Erythroblast (primary cell): ENCODE measurements around the gene CAMSAP3.

Experiments used
- DNase-seq, 2 experiments: peaks; one replicate each; lab custom pipeline; 2025; lab: John Stamatoyannopoulos, UW
- GATA1 ChIP-seq: IDR thresholded peaks from 2 replicates; pipeline ENCODE4 v1.6.1; 2011; ENCODE audit warnings: low read depth, mild to moderate bottlenecking, control low read depth, low read length, moderate library complexity
- POLR2A ChIP-seq: IDR thresholded peaks from 2 replicates; pipeline ENCODE4 v1.6.1; 2011; ENCODE audit warnings: mild to moderate bottlenecking, low read length

CAMSAP3 gene

GRCh38 chr19:7623725-7624603 is 28.3 kb downstream of the CAMSAP3 start:
- DNase-seq, result no peak
- TF ChIP-seq GATA1 (no peak), POLR2A (no peak)

- DNase-seq, result no peak
- no peak for TF ChIP-seq POLR2A
- no peak for TF ChIP-seq GATA1
Measured at GRCh38 chr19:7624810-7625209, 29.1 kb downstream of the CAMSAP3 start.

GRCh38 chr19:7625763-7626372 is 30.2 kb downstream of the CAMSAP3 start:
- no peak for DNase-seq
- no peak for TF ChIP-seq POLR2A
- TF ChIP-seq GATA1, result no peak

GRCh38 chr19:7627166-7627565 is 31.5 kb downstream of the CAMSAP3 start:
- TF ChIP-seq POLR2A, result no peak
- no peak for TF ChIP-seq GATA1

GRCh38 chr19:7628589-7629311 is 33.1 kb downstream of the CAMSAP3 start:
- no peak for DNase-seq
- TF ChIP-seq POLR2A (no peak), GATA1 (no peak)

More at GRCh38 chr19:7627166-7627565, 31.5 kb downstream of the CAMSAP3 start:
- DNase-seq, result no peak

- peak; percentile 99 for DNase-seq
- TF ChIP-seq POLR2A (peak; percentile 81), GATA1 (no peak)
Measured at GRCh38 chr19:7629347-7630054, 33.8 kb downstream of the CAMSAP3 start, which contains the start of the genes PET100 and XAB2. Gene PET100 (plus strand): TSS chr19:7629793. CDS start chr19:7629834, 41 bp downstream. Gene XAB2 (minus strand): TSS chr19:7629545. CDS start chr19:7629527, 18 bp downstream.

- DNase-seq, result no peak
- TF ChIP-seq POLR2A (no peak), GATA1 (no peak)
Measured at GRCh38 chr19:7631577-7631976, 35.9 kb downstream of the CAMSAP3 start.

- no peak for DNase-seq
- TF ChIP-seq POLR2A (no peak), GATA1 (no peak)
Measured at GRCh38 chr19:7632340-7633203, 36.9 kb downstream of the CAMSAP3 start.

GRCh38 chr19:7633698-7634097 is 38.0 kb downstream of the CAMSAP3 start, which contains the start of gene PCP2:
Gene PCP2 (minus strand): TSS chr19:7633719. CDS start chr19:7633457, 262 bp downstream.
- TF ChIP-seq POLR2A, result peak; percentile 8
- no peak for TF ChIP-seq GATA1
- DNase-seq, result no peak

- no peak for TF ChIP-seq GATA1
- TF ChIP-seq POLR2A, result no peak
- no peak for DNase-seq
Measured at GRCh38 chr19:7635670-7636069, 40.0 kb downstream of the CAMSAP3 start.

- TF ChIP-seq GATA1 (no peak), POLR2A (no peak)
- DNase-seq, result no peak
Measured at GRCh38 chr19:7636317-7636690, 40.6 kb downstream of the CAMSAP3 start.
